GM18873 (cell line): ENCODE measurements around the gene PLP1.
"Not testable (repeated sequence)": the region's sequence is repeated elsewhere in the genome, so short reads cannot be mapped to it uniquely, and the experiment has no call there.

Source experiments
- ATAC-seq: cut with Tn5 transposase; IDR thresholded peaks from one replicate; pipeline ENCODE4 v1.9.1; 2021; ENCODE audit warnings: mild to moderate bottlenecking, moderate library complexity, moderate number of reproducible peaks; ENCODE audit not compliant: unreplicated experiment, low FRiP score

The PLP1 gene, protein sequence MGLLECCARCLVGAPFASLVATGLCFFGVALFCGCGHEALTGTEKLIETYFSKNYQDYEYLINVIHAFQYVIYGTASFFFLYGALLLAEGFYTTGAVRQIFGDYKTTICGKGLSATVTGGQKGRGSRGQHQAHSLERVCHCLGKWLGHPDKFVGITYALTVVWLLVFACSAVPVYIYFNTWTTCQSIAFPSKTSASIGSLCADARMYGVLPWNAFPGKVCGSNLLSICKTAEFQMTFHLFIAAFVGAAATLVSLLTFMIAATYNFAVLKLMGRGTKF

DNA sequence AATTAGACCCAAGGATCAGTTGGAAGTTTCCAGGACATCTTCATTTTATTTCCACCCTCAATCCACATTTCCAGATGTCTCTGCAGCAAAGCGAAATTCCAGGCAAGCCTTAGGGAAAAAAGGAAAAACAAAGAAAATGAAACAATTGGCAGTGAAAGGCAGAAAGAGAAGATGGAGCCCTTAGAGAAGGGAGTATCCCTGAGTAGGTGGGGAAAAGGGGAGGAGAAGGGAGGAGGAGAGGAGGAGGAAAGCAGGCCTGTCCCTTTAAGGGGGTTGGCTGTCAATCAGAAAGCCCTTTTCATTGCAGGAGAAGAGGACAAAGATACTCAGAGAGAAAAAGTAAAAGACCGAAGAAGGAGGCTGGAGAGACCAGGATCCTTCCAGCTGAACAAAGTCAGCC, at the start of gene PLP1:
Gene PLP1, plus strand, starts transcription at position 295 of the 400 bp plus-strand sequence. CDS start 156 bp downstream, outside the sequence.
- ATAC-seq: no peak

DNA sequence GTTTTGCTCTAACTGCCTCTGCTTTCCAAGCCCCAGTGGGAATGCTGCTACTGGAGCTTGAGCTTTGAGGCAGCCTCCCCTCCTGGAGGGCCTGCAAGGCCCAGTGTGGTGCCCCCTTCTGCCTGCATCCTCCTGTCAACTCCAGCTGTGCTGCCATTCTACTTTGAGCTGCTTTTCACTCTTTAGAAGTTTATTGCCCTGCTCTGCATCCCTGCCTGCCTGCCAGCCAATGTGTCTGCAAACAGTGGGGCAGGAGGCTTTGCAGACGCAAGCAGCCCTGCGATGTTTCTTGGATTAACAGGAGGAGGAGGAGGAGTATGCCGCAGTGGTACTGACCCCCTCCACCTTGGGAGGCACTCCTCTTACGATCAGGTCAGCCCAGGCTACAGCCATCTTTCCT, 49.5 kb upstream of the PLP1 start:
- ATAC-seq: no peak

DNA sequence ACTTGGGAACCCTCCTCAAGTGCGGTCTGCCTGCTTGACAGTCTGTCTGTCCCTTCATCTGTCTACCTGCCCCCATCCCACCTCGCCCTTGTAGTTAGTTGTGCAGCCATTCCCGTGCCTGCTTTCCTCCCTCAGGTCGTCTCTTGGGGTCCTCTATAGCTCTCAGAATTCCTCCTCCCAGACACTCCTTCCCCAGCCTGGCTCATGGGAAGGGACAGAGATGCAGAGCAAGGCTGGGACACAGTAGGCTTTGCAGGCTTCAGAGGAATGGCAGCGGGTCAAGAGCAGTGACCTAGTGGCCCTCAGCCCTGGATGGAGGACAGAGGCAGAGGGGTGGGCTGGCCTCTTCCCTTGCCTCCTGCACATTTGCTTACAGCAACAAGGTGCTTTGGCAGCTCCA, 47.6 kb upstream of the PLP1 start:
- no peak for ATAC-seq

DNA sequence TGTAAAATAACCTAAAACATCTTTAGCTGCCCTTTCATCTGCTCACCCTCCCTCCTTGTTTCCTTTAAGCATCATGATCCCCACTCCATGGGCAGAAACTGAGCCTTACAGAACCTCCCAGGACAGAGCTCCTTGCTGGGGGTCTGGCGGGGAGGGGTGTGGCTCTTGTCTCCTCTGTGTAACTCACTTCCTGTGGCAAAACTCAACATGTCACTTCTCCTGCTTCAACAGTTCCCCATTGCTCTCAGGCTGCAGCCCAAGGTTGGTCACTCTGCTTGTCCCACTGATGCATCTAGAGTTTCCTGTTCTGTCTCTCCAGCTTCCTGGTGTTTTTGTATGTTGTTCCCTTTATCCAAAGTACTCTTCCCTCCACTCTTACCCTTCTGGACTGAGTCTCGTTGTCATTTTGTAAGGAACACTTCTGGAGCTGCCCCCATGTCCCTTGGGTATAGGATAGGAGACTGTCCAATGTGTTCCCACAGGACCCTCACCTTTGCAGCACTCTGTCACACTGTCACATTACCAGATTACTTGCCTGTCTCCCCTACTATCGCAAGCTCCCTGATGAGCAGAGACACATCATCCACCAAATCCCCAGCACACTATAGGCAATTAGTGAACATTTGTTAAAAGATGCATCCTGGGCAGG, 46.4 kb upstream of the PLP1 start:
- no peak for ATAC-seq

DNA sequence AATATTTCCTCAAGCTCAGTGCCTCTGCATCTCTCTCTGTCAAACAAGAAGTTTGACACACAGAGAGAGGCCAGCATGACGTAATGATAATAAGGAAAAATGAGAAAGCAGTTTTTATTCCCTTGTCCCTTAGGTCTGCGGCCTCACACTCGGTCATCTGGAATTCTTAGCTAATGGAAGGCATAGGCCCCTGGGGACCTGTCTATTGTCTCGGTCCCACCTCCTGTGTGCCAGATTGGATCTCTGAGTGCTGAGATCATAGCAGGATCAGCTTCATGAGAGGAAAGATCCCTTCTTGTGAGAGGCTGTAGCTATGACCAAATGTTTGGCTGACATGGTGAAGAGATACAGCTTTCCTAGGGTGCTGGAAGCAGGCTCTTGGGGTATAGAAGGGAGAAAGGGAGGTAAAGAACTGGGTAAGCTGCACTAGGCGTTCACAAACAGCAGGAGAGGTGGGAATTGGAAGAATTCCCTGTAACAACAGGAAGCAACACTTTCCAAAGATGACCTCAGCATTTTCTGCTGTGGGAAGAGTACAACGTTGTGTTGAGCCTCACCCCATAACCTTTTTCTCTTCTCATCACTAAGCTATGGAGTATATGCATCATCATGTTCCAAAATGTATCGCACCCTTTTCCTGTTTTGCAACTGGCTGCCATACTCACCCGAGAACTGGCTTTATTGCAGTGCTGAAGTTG, 45.7 kb upstream of the PLP1 start:
- no peak for ATAC-seq

GRCh38 chrX:103733017-103733416, 43.6 kb upstream of the PLP1 start:
- no peak for ATAC-seq

DNA sequence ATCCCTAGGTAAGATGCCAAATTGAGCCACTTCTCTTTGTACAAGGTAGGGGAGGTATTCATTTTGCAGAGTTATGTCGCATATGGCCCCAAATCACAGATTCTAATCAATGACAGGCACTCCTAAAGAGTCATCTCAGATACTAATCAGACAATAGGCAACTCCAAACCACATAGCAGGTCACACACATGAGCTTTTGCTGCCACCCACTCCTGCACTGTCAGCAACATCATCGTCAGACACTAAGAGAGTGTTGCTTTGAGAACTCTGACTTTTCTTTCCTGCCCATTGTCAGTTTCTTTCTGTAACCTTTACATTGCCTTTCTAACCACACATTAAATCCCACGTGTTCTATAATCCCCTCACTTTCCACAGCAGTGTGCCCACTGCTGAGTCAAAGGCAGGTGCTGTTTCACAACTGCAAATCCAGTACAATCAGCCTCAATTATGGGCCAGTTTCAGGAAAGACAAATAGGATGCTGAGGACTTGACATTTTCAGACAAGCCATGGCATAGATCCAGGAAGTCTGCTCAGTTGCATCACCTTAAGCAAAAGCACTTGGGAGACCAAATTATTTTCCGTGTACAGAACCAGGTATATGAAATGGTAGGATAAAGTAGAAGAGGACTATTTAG, 42.4 kb upstream of the PLP1 start:
- ATAC-seq: no peak

DNA sequence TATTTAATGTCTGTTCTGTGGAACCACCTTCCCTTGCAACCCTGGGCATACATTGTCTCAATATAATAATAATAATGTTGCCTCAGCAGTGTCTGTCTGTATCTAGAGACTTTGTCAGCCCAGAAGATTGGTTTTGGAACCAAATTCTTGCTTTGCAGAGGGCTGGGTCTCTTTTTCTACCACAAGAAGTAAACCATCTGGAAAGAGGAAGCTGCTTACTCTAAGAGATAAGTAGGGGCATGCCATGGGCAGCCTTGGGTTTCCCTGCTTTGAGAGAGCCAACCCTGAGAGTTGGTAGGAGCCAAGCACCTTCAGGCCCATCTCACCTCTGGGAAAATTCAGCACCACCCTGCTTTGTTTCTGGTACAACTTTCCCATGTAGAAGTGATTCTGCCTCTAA, 38.9 kb upstream of the PLP1 start:
- no peak for ATAC-seq

DNA sequence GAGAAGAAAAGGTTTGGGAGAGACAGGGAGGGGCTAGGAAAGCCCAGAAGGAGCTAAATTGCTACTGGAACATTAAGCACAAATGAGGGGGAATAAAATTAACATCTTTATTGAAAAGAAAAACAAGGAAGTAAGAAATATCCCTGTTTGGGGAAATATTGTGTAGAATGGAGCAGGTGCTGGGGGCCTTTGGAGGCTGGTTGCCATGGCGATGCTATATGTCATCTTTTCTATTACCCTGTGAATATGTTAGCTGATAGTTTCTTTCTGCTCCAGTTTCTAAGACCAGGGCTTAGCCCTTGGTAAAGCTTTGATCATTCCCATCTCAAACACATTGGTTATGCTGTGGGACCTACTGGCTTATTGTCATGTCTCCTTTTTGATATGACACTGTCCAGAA, 37.2 kb upstream of the PLP1 start:
- no peak for ATAC-seq

DNA sequence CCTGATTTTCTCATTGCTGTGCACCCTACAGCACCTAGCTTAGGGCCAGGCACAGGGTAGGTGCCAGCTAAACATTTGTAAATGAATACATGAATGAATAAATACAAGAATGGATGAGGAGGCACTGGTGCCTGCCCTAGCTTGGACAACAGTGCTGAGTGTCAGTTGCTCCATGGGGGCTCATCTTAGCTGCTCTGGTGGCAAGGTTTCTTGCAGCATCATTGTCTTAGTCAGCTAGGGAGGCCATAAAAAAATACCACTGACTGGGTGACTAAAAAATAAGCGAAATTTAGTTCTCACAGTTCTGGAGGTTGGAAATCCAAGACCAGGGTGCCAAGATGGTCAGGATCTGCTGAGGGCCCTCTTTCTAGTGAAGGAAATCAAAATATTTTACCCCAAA, 34.8 kb upstream of the PLP1 start:
- no peak for ATAC-seq

GRCh38 chrX:103742339-103742738, 34.3 kb upstream of the PLP1 start:
- no peak for ATAC-seq

DNA sequence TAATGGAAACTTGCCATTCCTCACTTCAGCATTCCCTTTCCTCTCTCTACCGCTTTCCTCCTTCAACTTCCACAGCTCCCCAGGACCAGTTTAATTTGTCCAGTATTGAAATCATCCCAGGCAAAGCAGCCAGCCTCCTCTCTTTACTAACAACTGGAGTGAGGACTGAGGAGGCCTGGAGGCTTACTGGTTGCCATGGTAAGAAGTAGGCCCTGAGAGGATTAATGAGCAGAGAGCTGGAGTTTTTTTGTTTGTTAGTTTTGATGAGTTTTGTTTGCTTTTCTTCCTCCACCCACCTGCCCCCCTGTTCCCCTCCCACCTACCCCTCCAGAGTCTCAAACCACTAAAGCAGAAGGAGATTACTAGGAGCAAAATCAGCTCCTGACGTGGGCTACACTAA, 29.5 kb upstream of the PLP1 start:
- ATAC-seq: no peak

DNA sequence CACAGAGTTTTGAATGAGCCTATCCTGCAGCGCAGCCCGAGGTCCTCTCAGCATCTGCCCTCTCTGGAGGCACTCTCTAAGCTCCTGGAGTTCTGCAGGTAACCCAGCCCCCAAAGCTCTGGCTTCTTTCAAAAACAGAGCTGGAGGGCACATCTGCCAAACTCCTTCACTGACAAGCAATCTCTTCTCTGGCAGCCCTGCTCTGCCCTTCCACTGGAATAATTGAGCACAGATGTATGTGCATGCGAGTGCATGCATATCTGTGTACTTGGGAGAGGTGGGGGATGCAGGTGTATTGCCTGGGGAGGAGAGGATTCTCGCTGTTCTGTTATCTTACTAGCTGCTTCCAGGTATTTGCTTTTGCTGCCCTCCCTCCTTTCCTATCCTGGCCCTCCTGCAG, 22.2 kb upstream of the PLP1 start:
- ATAC-seq: no peak

- ATAC-seq: no peak
Observed at GRCh38 chrX:103756736-103757135, 19.9 kb upstream of the PLP1 start.

DNA sequence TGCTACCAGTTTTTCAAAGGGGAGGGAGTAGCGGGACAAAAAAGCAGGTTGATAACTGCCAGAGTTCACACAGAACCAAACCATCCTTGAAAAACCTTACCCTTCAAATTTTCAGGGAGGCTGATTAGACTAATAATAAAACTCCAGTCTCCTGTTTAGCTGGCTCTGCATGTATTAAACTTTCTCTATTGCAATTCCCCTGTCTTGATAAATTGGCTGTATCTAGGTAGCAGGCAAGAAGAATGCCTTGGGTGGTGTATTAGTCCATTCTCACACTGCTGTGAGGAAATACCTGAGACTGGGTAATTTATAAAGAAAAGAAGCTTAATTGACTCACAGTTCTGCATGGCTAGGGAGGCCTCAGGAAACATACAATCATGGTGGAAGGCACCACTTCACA, 18.1 kb upstream of the PLP1 start:
- ATAC-seq: no peak

GRCh38 chrX:103763541-103763940, 13.1 kb upstream of the PLP1 start:
- not testable (repeated sequence) for ATAC-seq

DNA sequence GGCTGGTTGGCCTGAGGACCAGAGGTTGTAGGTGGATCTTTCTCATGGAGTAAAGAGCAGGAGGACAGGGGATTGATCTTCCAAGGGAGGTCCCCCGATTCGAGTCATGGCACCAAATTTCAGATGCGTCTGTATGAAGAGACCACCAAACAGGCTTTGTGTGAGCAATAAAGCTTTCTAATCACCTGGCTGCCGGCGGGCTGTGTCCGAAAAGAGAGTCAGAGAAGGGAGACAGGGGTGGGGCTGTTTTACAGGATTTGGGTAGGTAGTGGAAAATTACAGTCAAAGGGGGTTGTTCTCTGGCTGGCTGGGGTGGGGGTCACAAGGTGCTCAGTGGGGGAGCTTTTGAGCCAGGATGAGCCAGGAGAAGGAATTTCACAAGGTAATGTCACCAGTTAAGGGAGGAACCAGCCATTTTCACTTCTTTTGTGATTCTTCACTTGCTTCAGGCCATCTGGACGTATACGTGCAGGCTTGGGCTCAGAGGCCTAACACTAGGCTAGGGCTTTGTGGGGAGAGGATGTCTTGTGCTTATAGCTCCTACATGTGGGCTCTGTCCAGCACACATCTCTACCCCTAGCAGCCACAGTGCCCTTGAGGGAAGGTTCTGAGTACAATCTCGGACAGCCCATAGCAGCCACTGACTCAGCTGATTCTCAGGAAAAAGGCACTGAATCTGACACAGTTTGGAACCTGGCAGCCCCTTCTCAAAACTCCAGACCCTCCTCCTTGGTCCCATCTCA, 9.7 kb upstream of the PLP1 start:
- ATAC-seq: not testable (repeated sequence)

DNA sequence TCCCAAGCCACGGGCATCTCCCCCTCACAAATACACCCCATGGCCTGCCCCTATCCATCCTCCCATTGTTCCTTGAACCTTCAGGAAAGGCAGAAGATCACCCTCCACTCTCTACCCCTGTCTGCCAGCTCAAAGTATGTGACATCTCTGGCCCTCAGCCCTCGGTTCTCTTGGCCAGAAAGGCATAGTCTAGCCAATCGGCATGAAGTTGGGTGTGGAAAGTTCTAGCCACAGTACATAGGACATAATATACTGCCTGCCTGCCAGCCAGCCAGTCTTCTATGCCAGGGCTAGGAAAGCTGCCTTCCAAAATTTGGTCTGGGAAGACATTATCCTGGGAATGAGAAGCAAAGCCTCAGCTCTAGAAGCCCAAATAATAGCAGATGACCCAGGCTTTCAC, 3.2 kb upstream of the PLP1 start:
- ATAC-seq: no peak

GRCh38 chrX:103774070-103774642, 2.5 kb upstream of the PLP1 start:
- no peak for ATAC-seq

DNA sequence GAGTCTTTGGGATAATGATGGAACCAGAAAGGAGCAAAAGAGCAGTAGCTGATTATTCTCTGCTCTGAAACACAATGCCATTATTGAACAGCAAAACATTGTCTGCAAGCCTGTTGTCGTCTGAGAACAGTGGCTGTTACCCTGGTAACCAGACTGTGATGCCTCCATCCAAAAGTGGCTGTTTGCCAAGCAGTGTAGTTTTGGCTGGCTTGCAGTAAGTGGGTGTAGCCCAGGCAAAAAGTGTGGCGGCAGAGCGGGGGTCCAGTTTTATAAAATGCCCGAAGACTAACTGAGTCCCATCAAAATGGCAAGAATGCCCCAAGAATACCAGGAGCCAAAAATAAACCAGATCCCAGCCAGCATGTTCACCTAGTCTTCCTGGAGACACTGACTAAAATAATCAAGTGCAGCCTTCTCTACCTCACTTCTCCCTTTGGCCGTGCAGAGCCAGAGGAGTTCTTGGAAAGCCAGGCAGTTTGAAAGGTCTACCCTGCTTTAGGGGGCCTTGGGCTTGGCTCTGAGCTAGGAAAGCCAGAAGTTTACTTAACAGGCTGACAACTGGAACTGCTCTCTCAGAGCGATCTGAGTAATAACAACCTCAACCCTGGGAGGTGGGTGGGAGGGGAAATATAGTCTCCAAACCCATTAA, 2.6 kb downstream of the PLP1 start:
- ATAC-seq: no peak
